ENCODE data around the gene CNTFR. TPM values are rescaled to one million over a fixed set of nuclear protein-coding genes. Genes with fewer than 3 reads are reported as not detected.

The CNTFR gene
- total and polyA plus RNA-seq, 2 of the 8 experiments (the other 6 are each of a cell fraction or from before 2014, with no cell fraction given): 1.2 to 4.2 TPM

DNA sequence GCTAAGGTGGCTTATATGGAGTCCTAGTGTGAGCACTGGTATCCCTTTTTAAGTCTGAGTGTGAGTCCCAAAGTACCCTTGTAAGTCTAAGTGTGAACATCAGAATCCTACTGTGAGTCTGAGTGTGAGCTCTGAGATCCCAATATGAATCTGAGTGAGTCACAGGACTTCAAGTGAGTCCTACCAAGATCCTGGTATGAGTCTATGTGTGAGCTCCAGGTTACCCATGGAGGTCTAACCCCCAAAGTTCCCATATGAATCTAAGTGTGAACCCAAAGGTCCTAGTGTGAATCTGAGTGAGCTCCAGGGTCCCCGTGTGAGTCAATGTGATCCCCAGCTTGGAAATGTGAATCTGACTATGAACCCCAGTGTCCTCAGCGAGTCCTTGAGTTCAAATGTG is 2.3 kb downstream of the CNTFR start:
- no peak overlapping the region for H4K91ac ChIP-seq (replicated peaks; ENCODE audit: insufficient read length, low read length)
- no peak overlapping the region for H2BK120ac ChIP-seq (replicated peaks; ENCODE audit: low read depth, low read length)
- H3K18ac ChIP-seq (ENCODE audit: extremely low read depth, low read length): no peak overlapping the region
- 67% methylated on average over 2 of the region's 2 CpGs; no CpG with 5 or more reads in 1 of the 2 experiments for WGBS, 2 experiments (ENCODE audit: extremely low coverage in 1 of 2, insufficient coverage in 1 of 2, insufficient read length in 1 of 2, insufficient replicate concordance in 2 of 2, low coverage in 1 of 2, low lambda C conversion rate in 2 of 2, missing lambda C conversion rate in 1 of 2)
- 0 out of 2 replicates have a peak overlapping the region, but pooled peaks have one; percentile 29 for H2BK12ac ChIP-seq (ENCODE audit: low read depth, low read length)
- peaks cover 0 to 9% (median 0%) of the 10 kb centered on the region in 4 experiments; a peak in 1 of 8 replicates for H3K36me3 ChIP-seq (ENCODE audit: control insufficient read depth in 2 of 4, insufficient read depth in 4 of 4, low read length in 3 of 4)
- DNase-seq (ENCODE audit: low read depth in 1 of 2, low spot score in 2 of 2) (no peak), FAIRE-seq (no peak)
- no peak overlapping the region for H3K27ac ChIP-seq (ENCODE audit: low read depth, low read length)
- no peak overlapping the region for H3K23ac ChIP-seq (ENCODE audit: insufficient read length)
- H3K9me3 ChIP-seq (ENCODE audit: insufficient read depth in 2 of 2, low read depth in 1 of 2, low read length in 1 of 2): peaks cover 0 to 4% of the 10 kb centered on the region in 2 experiments; a peak in 1 of 4 replicates
- H3K4me1 ChIP-seq (replicated peaks in 1 of 4; ENCODE audit: control insufficient read depth in 3 of 4, insufficient read depth in 4 of 4, low read length in 3 of 4): peaks cover 4 to 36% (median 20%) of the 10 kb centered on the region in 4 experiments
- no peak overlapping the region for H3K4me2 ChIP-seq (ENCODE audit: insufficient read depth in 1 of 2, low read depth in 2 of 2, low read length in 2 of 2)
- ChIA-PET POLR2A (ENCODE audit: partially characterized antibody) (interaction anchor here (1.5 to 3.4 kb wide), 3 partner anchors 9 to 32 kb away, joined by 5 to 25 read pairs (median 7); no protein-coding TSS in a partner anchor), CTCF (ENCODE audit: partially characterized antibody) (interaction anchor here (0.8 to 3.8 kb wide), 15 partner anchors 9 to 148 kb away, joined by 3 to 37 read pairs (median 8); partner anchors contain the start of gene SIGMAR1)
- H3K79me2 ChIP-seq (ENCODE audit: control insufficient read depth in 1 of 2, insufficient read depth in 2 of 2, low read length in 2 of 2): no peaks in the 10 kb centered on the region
- no peak overlapping the region for H3K14ac ChIP-seq (ENCODE audit: insufficient read length)
- H4K8ac ChIP-seq (ENCODE audit: extremely low read depth, insufficient read depth, low read length): no peak overlapping the region
- no peak overlapping the region for H2BK20ac ChIP-seq (ENCODE audit: low read length)
- H2BK5ac ChIP-seq (ENCODE audit: low read depth, low read length): no peak overlapping the region
- H3K79me1 ChIP-seq (ENCODE audit: low read depth, low read length): no peaks in the 10 kb centered on the region
- no peak overlapping the region for H4K5ac ChIP-seq (ENCODE audit: insufficient read length, low read depth, low read length)
- peaks cover 13% of the 10 kb centered on the region for H3K23me2 ChIP-seq (ENCODE audit: low read depth, low read length)
- no peak overlapping the region for H2BK15ac ChIP-seq (ENCODE audit: low read length)
- no peak overlapping the region for H2AK5ac ChIP-seq (ENCODE audit: low read depth, low read length)
- H3K27me3 ChIP-seq (replicated peaks in 1 of 4; ENCODE audit: control insufficient read depth in 3 of 4, extremely low read depth in 1 of 4, insufficient read depth in 3 of 4, low read length in 3 of 4): peaks cover 68 to 99% (median 93%) of the 10 kb centered on the region in 4 experiments
- peaks cover 11 to 12% of the 10 kb centered on the region in 2 experiments for H4K20me1 ChIP-seq (replicated peaks in 1 of 2; ENCODE audit: control insufficient read depth in 1 of 2, insufficient read depth in 2 of 2, low read length in 2 of 2)
- no peak overlapping the region for H3K56ac ChIP-seq (replicated peaks; ENCODE audit: insufficient read length, low read depth, low read length)
- H3K4me3 ChIP-seq (ENCODE audit: extremely low read depth in 1 of 4, insufficient read depth in 2 of 4, low read depth in 3 of 4, low read length in 4 of 4): no peak overlapping the region
- TF ChIP-seq TCF12 (IDR thresholded peaks at IDR 0.05; ENCODE audit: low read depth, low read length) (no peak), EP300 (IDR thresholded peaks at IDR 0.05; ENCODE audit: borderline replicate concordance in 1 of 2, low read depth in 2 of 2, low read length in 2 of 2) (no peak), POLR2AphosphoS5 (IDR thresholded peaks at IDR 0.05; ENCODE audit: low read depth, low read length) (no peak), ASH2L (IDR thresholded peaks at IDR 0.05; ENCODE audit: low read length) (no peak), FOSL1 (IDR thresholded peaks at IDR 0.05; ENCODE audit: insufficient read depth, low read depth, low read length) (no peak), CREB1 (IDR thresholded peaks at IDR 0.05) (no peak), CTBP2 (IDR thresholded peaks at IDR 0.05; ENCODE audit: borderline replicate concordance, insufficient read depth, insufficient read length, low read length) (no peak)
- TF ChIP-seq, protein P1, sequence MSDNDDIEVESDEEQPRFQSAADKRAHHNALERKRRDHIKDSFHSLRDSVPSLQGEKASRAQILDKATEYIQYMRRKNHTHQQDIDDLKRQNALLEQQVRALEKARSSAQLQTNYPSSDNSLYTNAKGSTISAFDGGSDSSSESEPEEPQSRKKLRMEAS (IDR thresholded peaks at IDR 0.05): no peak
- no peak overlapping the region for H3K9ac ChIP-seq (replicated peaks in 1 of 4; ENCODE audit: extremely low read depth in 1 of 4, low read depth in 3 of 4, low read length in 3 of 4)
- no peak overlapping the region for H3K4ac ChIP-seq (replicated peaks; ENCODE audit: insufficient read length, low read depth, low read length)
- H2AFZ ChIP-seq (ENCODE audit: low read length): no peak overlapping the region

All from H1 (cell line).